ENCODE data around the gene PDZRN3.

DNA sequence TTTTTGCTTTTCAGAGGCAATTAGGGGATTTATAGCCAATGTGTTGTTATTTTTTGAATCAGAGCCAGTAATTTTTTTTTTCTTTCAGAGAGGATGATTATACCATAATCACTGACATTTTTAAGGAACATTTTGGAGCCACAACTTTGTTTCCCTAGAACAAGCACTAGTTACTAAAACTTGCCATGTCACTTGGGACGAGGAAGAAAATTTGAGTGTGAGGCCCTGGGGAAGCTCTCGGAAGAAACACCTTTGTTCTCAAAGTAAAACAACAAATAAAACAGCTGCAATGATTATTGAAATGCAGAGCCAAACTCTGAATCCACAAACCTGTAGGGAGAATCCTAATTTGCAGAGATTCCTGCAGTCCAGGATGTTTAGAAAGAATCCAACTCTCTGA, 69.7 kb downstream of the PDZRN3 start:
- TF ChIP-seq, protein P1, sequence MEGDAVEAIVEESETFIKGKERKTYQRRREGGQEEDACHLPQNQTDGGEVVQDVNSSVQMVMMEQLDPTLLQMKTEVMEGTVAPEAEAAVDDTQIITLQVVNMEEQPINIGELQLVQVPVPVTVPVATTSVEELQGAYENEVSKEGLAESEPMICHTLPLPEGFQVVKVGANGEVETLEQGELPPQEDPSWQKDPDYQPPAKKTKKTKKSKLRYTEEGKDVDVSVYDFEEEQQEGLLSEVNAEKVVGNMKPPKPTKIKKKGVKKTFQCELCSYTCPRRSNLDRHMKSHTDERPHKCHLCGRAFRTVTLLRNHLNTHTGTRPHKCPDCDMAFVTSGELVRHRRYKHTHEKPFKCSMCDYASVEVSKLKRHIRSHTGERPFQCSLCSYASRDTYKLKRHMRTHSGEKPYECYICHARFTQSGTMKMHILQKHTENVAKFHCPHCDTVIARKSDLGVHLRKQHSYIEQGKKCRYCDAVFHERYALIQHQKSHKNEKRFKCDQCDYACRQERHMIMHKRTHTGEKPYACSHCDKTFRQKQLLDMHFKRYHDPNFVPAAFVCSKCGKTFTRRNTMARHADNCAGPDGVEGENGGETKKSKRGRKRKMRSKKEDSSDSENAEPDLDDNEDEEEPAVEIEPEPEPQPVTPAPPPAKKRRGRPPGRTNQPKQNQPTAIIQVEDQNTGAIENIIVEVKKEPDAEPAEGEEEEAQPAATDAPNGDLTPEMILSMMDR (IDR thresholded peaks at IDR 0.05), result no peak
- TF ChIP-seq POLR2A (IDR thresholded peaks at IDR 0.05), result no peak

All from heart left ventricle (tissue), 13 donors.